Panc1 (cell line): Measurements from ENCODE around the gene MOB1B. TPM values are rescaled to one million over a fixed set of nuclear protein-coding genes. Genes with fewer than 3 reads are reported as not detected.

Experiments
- ATAC-seq: fragments of 200-7000 bp; cut with Tn5 transposase; 2 replicates; pipeline ENCODE4 v1.9.1; 2020; ENCODE audit warnings: mild to moderate bottlenecking, moderate library complexity
- Bru-seq: library from RNA; stranded (reverse); fragments of 400-500 nt; gene quantifications from one replicate; lab custom pipeline; 2021; lab: Mats Ljungman, UMichigan
- BruChase-seq, 2 experiments: library from RNA; stranded (reverse); fragments of 400-500 nt; gene quantifications; one replicate each; lab custom pipeline; 2021; lab: Mats Ljungman, UMichigan
- BruUV-seq: library from RNA; stranded (reverse); fragments of 400-500 nt; replicated peaks from 2 replicates; lab custom pipeline; 2021; lab: Mats Ljungman, UMichigan
- CTCF ChIA-PET: fragments of 300-600 bp; sonication (Branson Sonifier 250); formaldehyde crosslinking; loops from one replicate; lab custom pipeline; 2022; ENCODE audit warnings: antibody characterized with exemption; lab: Charles Lee
- POLR2A ChIA-PET: fragments of 300-600 bp; sonication (Branson Sonifier 250); formaldehyde crosslinking; loops from one replicate; lab custom pipeline; 2022; ENCODE audit warnings: antibody characterized with exemption; lab: Charles Lee
- DNase-seq: peaks from one replicate; pipeline ENCODE4 v3.0.0-alpha.2; 2010; ENCODE audit warnings: low read depth, low spot score
- H3K27ac ChIP-seq: 2 replicates; pipeline ENCODE4 v1.5.1; 2011; ENCODE audit warnings: mild to moderate bottlenecking, low read length, inconsistent platforms
- H3K27me3 ChIP-seq: fragments of 200-500 bp; sonication (Bioruptor generic); 2 replicates; pipeline ENCODE4 v1.6.0; 2014; ENCODE audit warnings: low read length, inconsistent platforms; ENCODE audit not compliant: control insufficient read depth, insufficient read depth
- H3K36me3 ChIP-seq: fragments of 200-500 bp; sonication (Bioruptor generic); 2 replicates; pipeline ENCODE4 v1.5.1; 2014; ENCODE audit warnings: inconsistent platforms, mild to moderate bottlenecking, low read length, moderate library complexity; ENCODE audit not compliant: control insufficient read depth, insufficient read depth
- H3K4me1 ChIP-seq: 2 replicates; pipeline ENCODE4 v1.5.1; 2011; ENCODE audit warnings: inconsistent platforms, mild to moderate bottlenecking, low read length, moderate library complexity; ENCODE audit not compliant: control insufficient read depth, insufficient read depth
- H3K4me3 ChIP-seq, 2 experiments: 2 replicates each; pipeline ENCODE4 v1.5.1; 2011 to 2012; ENCODE audit warnings: low read depth in 2 of 2, low read length in 2 of 2, mild to moderate bottlenecking in 2 of 2, inconsistent platforms in 1 of 2, moderate library complexity in 1 of 2
- H3K9me3 ChIP-seq: fragments of 200-500 bp; sonication (Bioruptor generic); 2 replicates; pipeline ENCODE4 v1.5.1; 2014; ENCODE audit warnings: low read depth, mild to moderate bottlenecking, inconsistent platforms, low read length, moderate library complexity; ENCODE audit not compliant: control insufficient read depth, insufficient read depth
- CTCF ChIP-seq: fragments of 450-650 bp; IDR thresholded peaks from 2 replicates; pipeline ENCODE4 v1.5.1; 2017; ENCODE audit warnings: mild to moderate bottlenecking
- POLR2AphosphoS5 ChIP-seq: IDR thresholded peaks from 2 replicates; pipeline ENCODE4 v1.6.1; 2012; ENCODE audit warnings: mild to moderate bottlenecking, low read depth, low read length, moderate library complexity
- REST ChIP-seq, 2 experiments: IDR thresholded peaks; 2 replicates each; pipeline ENCODE4 v1.6.1; 2011 to 2012; ENCODE audit warnings: low read depth in 2 of 2, control low read depth in 1 of 2, low read length in 1 of 2, mild to moderate bottlenecking in 1 of 2, moderate library complexity in 1 of 2; ENCODE audit not compliant: insufficient read depth in 1 of 2
- SIN3A ChIP-seq: IDR thresholded peaks from 2 replicates; pipeline ENCODE4 v1.6.1; 2012; ENCODE audit warnings: low read depth, mild to moderate bottlenecking, low read length, moderate library complexity, borderline replicate concordance; ENCODE audit not compliant: insufficient read depth
- TCF7L2 ChIP-seq: IDR thresholded peaks from 2 replicates; pipeline ENCODE4 v1.6.1; 2011; ENCODE audit warnings: mild to moderate bottlenecking, low read depth, low read length, inconsistent platforms
- in situ Hi-C: cut with HindIII; loops from 2 replicates; pipeline ENCODE4 v1.10.0; 2016; ENCODE audit warnings: low sequenced_read_pairs, low pct_unique_long_range_greater_than_20kb
- intact Hi-C: fragments of 100-400 bp; cut with micrococcal nuclease; formaldehyde crosslinking; loops from one replicate; pipeline ENCODE4 v1.10.0; 2022; ENCODE audit not compliant: unreplicated experiment
- long read RNA-seq: library from polyadenylated mRNA; unstranded; transcript quantifications from one replicate; pipeline ENCODE4 v2.0.0, GENCODE V29; 2021; ENCODE audit not compliant: unreplicated experiment
- polyA plus RNA-seq: library from polyadenylated mRNA; unstranded; fragments of >200 nt; gene quantifications from one replicate; pipeline ENCODE4 v1.2.1, GENCODE V29; 2012; ENCODE audit warnings: missing spikeins; ENCODE audit not compliant: insufficient read length
- total RNA-seq: library from RNA; stranded (reverse); gene quantifications from one replicate; pipeline ENCODE4 v1.2.1, GENCODE V29; 2021; ENCODE audit not compliant: unreplicated experiment

The MOB1B gene
- total RNA-seq = 20.1 TPM
- 4.9 TPM for polyA plus RNA-seq
- percentile 70 among the genes with signal in this experiment for Bru-seq, nascent RNA
- percentile 82 among the genes with signal in this experiment for BruChase-seq, experiment 1, labeled RNA remaining after a 2-hour chase
- BruChase-seq, experiment 2, labeled RNA remaining after a 6-hour chase = percentile 89 among the genes with signal in this experiment
- long read RNA-seq, full-length matches to known transcripts = 13 of 24 reads
- long read RNA-seq, partial matches to known transcripts = 0 of 24 reads
- long read RNA-seq, other reads (novel, unspliced or antisense) = 11 of 24 reads

GRCh38 chr4:70901984-70902576 lies at the start of gene MOB1B:
Gene MOB1B, plus strand, starts transcription at chr4:70902369. Its CDS starts 168 bp downstream, at chr4:70902537.
- Histone ChIP-seq H3K36me3 (no peaks in the 10 kb centered on the region; the same call in none of the 2 replicates), H3K27me3 (no peaks in the 10 kb centered on the region), H3K4me3 (peak within 1 kb of the TSS; percentile 70 to 85), H3K9me3 (no peaks in the 10 kb centered on the region), H3K27ac (peak within 1 kb of the TSS; percentile 81), H3K4me1 (no peaks in the 10 kb centered on the region)
- peak; percentile 27 for DNase-seq
- BruUV-seq = no TSS peak
- ATAC-seq = peak; percentile 98
- intact Hi-C loops = no loop called here
- ChIA-PET POLR2A (no interaction called here), CTCF (interaction anchor here (0.6 to 0.7 kb wide), 5 partner anchors 13 to 343 kb away, joined by 6 to 13 read pairs (median 10); no protein-coding TSS in a partner anchor)
- in situ Hi-C loops = no loop called here
- TF ChIP-seq REST (IDR thresholded peaks at IDR 0.05; ENCODE audit: insufficient read depth in 1 of 2, low read depth in 2 of 2, low read length in 1 of 2) = no peak
- TF ChIP-seq SIN3A = no peak
- TF ChIP-seq TCF7L2 = no peak
- peak; percentile 27; the same call in 1 of the 2 replicates for TF ChIP-seq POLR2AphosphoS5
- peak; percentile 32; the same call in 1 of the 2 replicates for TF ChIP-seq CTCF

- CTCF ChIA-PET = no interaction called here
- ATAC-seq (no peak), DNase-seq (no peak)
- POLR2A ChIA-PET = no interaction called here
- no peaks in the 10 kb centered on the region for H3K27me3 ChIP-seq
- no peak overlapping the region for H3K27ac ChIP-seq
- no peak overlapping the region for H3K4me3 ChIP-seq
- H3K36me3 ChIP-seq = no peaks in the 10 kb centered on the region
- intact Hi-C loops = no loop called here
- no peaks in the 10 kb centered on the region for H3K9me3 ChIP-seq
- TF ChIP-seq REST (IDR thresholded peaks at IDR 0.05; ENCODE audit: insufficient read depth in 1 of 2, low read depth in 2 of 2, low read length in 1 of 2) (no peak), TCF7L2 (no peak), CTCF (no peak), POLR2AphosphoS5 (no peak), SIN3A (no peak)
- BruUV-seq = no TSS peak
- in situ Hi-C loops = no loop called here
- H3K4me1 ChIP-seq = no peaks in the 10 kb centered on the region
Observed at GRCh38 chr4:70855464-70855863, 46.7 kb upstream of the MOB1B start.
